Psoas muscle (tissue), 8 donors: ENCODE measurements around the gene B3GAT3. TPM values are rescaled to one million over a fixed set of nuclear protein-coding genes. Genes with fewer than 3 reads are reported as not detected.

ENCODE experiments used
- ATAC-seq, 4 donors: fragments of 200-7000 bp; cut with Tn5 transposase; one replicate each; pipeline ENCODE4 v1.9.1; 2020; ENCODE audit warnings: moderate library complexity in 3 of 4, mild to moderate bottlenecking in 2 of 4
- DNase-seq, 2 donors: peaks; one replicate each; pipeline ENCODE4 v3.0.0-alpha.2; 2020
- H3K27ac ChIP-seq: fragments of 200-600 bp; one replicate; pipeline ENCODE4 v1.8.0; 2022
- H3K27me3 ChIP-seq, 3 donors: fragments of 200-600 bp in 1 of 3; one replicate each; pipeline versions ENCODE4 v1.6.1 to v1.8.0; 2013 to 2022; ENCODE audit warnings: low read length in 2 of 3, mild to moderate bottlenecking in 2 of 3, moderate library complexity in 1 of 3; ENCODE audit not compliant: insufficient read depth in 3 of 3
- H3K36me3 ChIP-seq, 2 donors: fragments of 200-600 bp in 1 of 2; one replicate each; pipeline versions ENCODE4 v1.6.1 to v1.8.0; 2013 to 2022; ENCODE audit warnings: low read depth in 1 of 2, mild to moderate bottlenecking in 1 of 2, moderate library complexity in 1 of 2; ENCODE audit not compliant: insufficient read depth in 1 of 2
- H3K4me1 ChIP-seq: fragments of 200-600 bp; one replicate; pipeline ENCODE4 v1.8.0; 2022
- H3K4me3 ChIP-seq: fragments of 200-600 bp; one replicate; pipeline ENCODE4 v1.8.0; 2022; ENCODE audit warnings: mild to moderate bottlenecking
- H3K9me3 ChIP-seq: fragments of 200-600 bp; one replicate; pipeline ENCODE4 v1.8.0; 2022
- CTCF ChIP-seq: fragments of 200-600 bp; IDR thresholded peaks from one replicate; pipeline ENCODE4 v1.8.0; 2022; ENCODE audit warnings: antibody characterized with exemption
- WGBS, 3 donors: extraction: QIAGEN DNeasy Blood & Tissue Kit; methylation state at CpG; one replicate each; pipeline versions ENCODE4 v1.1.6 to v1.1.7; 2013; 5-methylcytosine and 5-hydroxymethylcytosine counted together
- intact Hi-C, 2 donors: fragments of 100-400 bp; cut with DNase I; formaldehyde crosslinking; loops; one replicate each; pipeline versions ENCODE4 v1.11.0 to v1.14.2; 2022
- polyA plus RNA-seq, 3 donors: library from polyadenylated mRNA; stranded (reverse); fragments of 200-250 nt; gene quantifications; one replicate each; pipeline ENCODE4 v1.2.3, GENCODE V29; 2013
- total RNA-seq, 4 donors: library from RNA; stranded (reverse); fragmentation: NEBNext Ultra II Directional in 2 of 4; extraction: Animal tissue kit (Norgen Biotek cat#: 25700) in 2 of 4; gene quantifications; one replicate each; pipeline versions ENCODE4 v1.2.1 to v1.2.4, GENCODE V29; 2021 to 2023
- donor health status: healthy with polysubstance abuse.
- donor health status: DM: no; HTN: no; CAD: no; lungs with moderate emphysema.
- donor health status: Bipolar disorder and iron deficiency.
- donor health status: healthy.
- donor health status: DM: yes; HTN: yes; CAD: no.
- donor health status: DM: no; HTN: no; CAD: no.
- donor health status: DM: no; HTN: no; CAD: no.
- donor health status: DM: yes; HTN: yes; CAD: no.

B3GAT3 gene
- total and polyA plus RNA-seq, 7 donors = 7.4 to 37.6 (median 11.7) TPM

GRCh38 chr11:62645946-62646824 is 24.4 kb upstream of the B3GAT3 start, which contains the start of gene GANAB:
TSS of gene GANAB (minus strand) at chr11:62646613. CDS start at chr11:62646599, 14 bp downstream.
- no peaks in the 10 kb centered on the region for H3K27me3 ChIP-seq
- peaks cover 0 to 54% of the 10 kb centered on the region in 2 donors for H3K36me3 ChIP-seq
- 0% methylated on average over 63 to 73 of the region's 73 CpGs for whole genome bisulfite sequencing, 3 donors
- intact Hi-C loops = no loop called here
- peak within 1 kb of the TSS; percentile 97 for H3K27ac ChIP-seq
- ATAC-seq = peak; percentile 98 to 99 (median 99)
- DNase-seq = peak; percentile 100
- H3K4me1 ChIP-seq = peaks cover 24% of the 10 kb centered on the region
- TF ChIP-seq CTCF = no peak
- no peaks in the 10 kb centered on the region for H3K9me3 ChIP-seq
- H3K4me3 ChIP-seq = peak within 1 kb of the TSS; percentile 100

GRCh38 chr11:62645671-62645945 is 23.8 kb upstream of the B3GAT3 start:
- Histone ChIP-seq H3K4me1 (peaks cover 24% of the 10 kb centered on the region), H3K9me3 (no peaks in the 10 kb centered on the region), H3K27me3 (no peaks in the 10 kb centered on the region), H3K27ac (peak overlapping the region; percentile 97), H3K4me3 (peak overlapping the region; percentile 100), H3K36me3 (peaks cover 0 to 54% of the 10 kb centered on the region in 2 donors)
- intact Hi-C loops = no loop called here
- no peak for DNase-seq
- ATAC-seq = no peak
- TF ChIP-seq CTCF = no peak
- WGBS, 3 donors = 9 to 14% (median 10%) methylated on average over 11 of the region's 11 CpGs

GRCh38 chr11:62644220-62644619 is 22.4 kb upstream of the B3GAT3 start:
- Histone ChIP-seq H3K4me1 (peaks cover 24% of the 10 kb centered on the region), H3K9me3 (no peaks in the 10 kb centered on the region), H3K4me3 (no peak overlapping the region), H3K36me3 (peaks cover 0 to 48% of the 10 kb centered on the region in 2 donors), H3K27me3 (no peaks in the 10 kb centered on the region), H3K27ac (no peak overlapping the region)
- TF ChIP-seq CTCF = no peak
- intact Hi-C loops = no loop called here
- ATAC-seq (no peak), DNase-seq (no peak)
- WGBS, 3 donors = 75 to 82% (median 75%) methylated on average over 8 of the region's 8 CpGs

GRCh38 chr11:62632492-62632891 is 10.7 kb upstream of the B3GAT3 start:
- no peak for ATAC-seq
- peaks cover 20 to 100% of the 10 kb centered on the region in 2 donors for H3K36me3 ChIP-seq
- intact Hi-C loops = no loop called here

More at GRCh38 chr11:62632492-62632891, 10.7 kb upstream of the B3GAT3 start:
- TF ChIP-seq CTCF = no peak
- H3K9me3 ChIP-seq = no peaks in the 10 kb centered on the region
- no peak overlapping the region for H3K27ac ChIP-seq
- DNase-seq = no peak
- H3K27me3 ChIP-seq = no peaks in the 10 kb centered on the region
- H3K4me1 ChIP-seq = no peaks in the 10 kb centered on the region
- WGBS, 3 donors = 78 to 87% (median 81%) methylated on average over 6 of the region's 6 CpGs
- H3K4me3 ChIP-seq = no peak overlapping the region
